SK-N-MC (cell line): ENCODE measurements around the gene TMTC4.
"Not testable (repeated sequence)": the region's sequence is repeated elsewhere in the genome, so short reads cannot be mapped to it uniquely, and the experiment has no call there.

Experiments used
- DNase-seq: peaks from one replicate; pipeline ENCODE4 v3.0.0-alpha.2; 2011; ENCODE audit warnings: low read depth, low spot score
- H3K27ac ChIP-seq: fragments of 200-600 bp; sonication (generic); 2 replicates; pipeline ENCODE4 v1.5.1; 2016; ENCODE audit warnings: mixed run types
- H3K36me3 ChIP-seq: fragments of 200-600 bp; sonication (generic); 2 replicates; pipeline ENCODE4 v1.6.1; 2017; ENCODE audit warnings: antibody characterized with exemption, low read length, mixed read lengths; ENCODE audit not compliant: insufficient read depth
- H3K4me3 ChIP-seq: fragments of 200-600 bp; sonication (generic); 2 replicates; pipeline ENCODE4 v1.5.1; 2016
- H3K9ac ChIP-seq: fragments of 200-600 bp; sonication (generic); 2 replicates; pipeline ENCODE4 v1.8.0; 2017; ENCODE audit warnings: mixed run types, mixed read lengths; ENCODE audit not compliant: insufficient read length
- H3K9me3 ChIP-seq: fragments of 200-600 bp; sonication (generic); 2 replicates; pipeline ENCODE4 v1.6.1; 2017; ENCODE audit warnings: low read depth, mild to moderate bottlenecking, antibody characterized with exemption, low read length, moderate library complexity, mixed read lengths
- EZH2 ChIP-seq: fragments of 200-600 bp; sonication (generic); IDR thresholded peaks from one replicate; pipeline ENCODE4 v1.6.1; 2017; ENCODE audit warnings: antibody characterized with exemption
- FOXP2 ChIP-seq: optimal IDR thresholded peaks from 2 replicates; pipeline ENCODE3; 2011; ENCODE audit warnings: mild to moderate bottlenecking, moderate library complexity; ENCODE audit not compliant: insufficient read depth; ENCODE audit errors: extremely low read length, control extremely low read depth
- POLR2AphosphoS5 ChIP-seq: IDR thresholded peaks from 2 replicates; pipeline ENCODE4 v1.6.1; 2012; ENCODE audit warnings: mild to moderate bottlenecking, low read depth, low read length, borderline replicate concordance

Gene TMTC4

GRCh38 chr13:100694722-100695508 is 20.3 kb upstream of the TMTC4 start:
- Histone ChIP-seq H3K36me3 (no peaks in the 10 kb centered on the region), H3K9me3 (0 out of 2 replicates have a peak, but pooled peaks cover 1% of the 10 kb centered on the region), H3K27ac (no peak overlapping the region), H3K9ac (no peak overlapping the region), H3K4me3 (no peak overlapping the region)
- no peak for DNase-seq
- no peak for TF ChIP-seq POLR2AphosphoS5
- TF ChIP-seq EZH2, result no peak
- TF ChIP-seq FOXP2, result no peak

GRCh38 chr13:100689191-100689590 is 14.6 kb upstream of the TMTC4 start:
- H3K9me3 ChIP-seq, result peaks cover 6% of the 10 kb centered on the region; the same call in 1 of the 2 replicates

GRCh38 chr13:100680131-100680530 is 5.5 kb upstream of the TMTC4 start:
- TF ChIP-seq EZH2 (no peak), POLR2AphosphoS5 (no peak), FOXP2 (no peak)

More at GRCh38 chr13:100689191-100689590, 14.6 kb upstream of the TMTC4 start:
- TF ChIP-seq FOXP2, result no peak
- Histone ChIP-seq H3K4me3 (no peak overlapping the region), H3K27ac (no peak overlapping the region), H3K36me3 (no peaks in the 10 kb centered on the region), H3K9ac (no peak overlapping the region)
- DNase-seq, result no peak

GRCh38 chr13:100677128-100677527 is 2.5 kb upstream of the TMTC4 start:
- H3K36me3 ChIP-seq, DNase-seq, H3K4me3 ChIP-seq, H3K9me3 ChIP-seq, H3K9ac ChIP-seq, H3K27ac ChIP-seq: not testable (repeated sequence)

More at GRCh38 chr13:100680131-100680530, 5.5 kb upstream of the TMTC4 start:
- H3K9ac ChIP-seq, result no peak overlapping the region
- no peaks in the 10 kb centered on the region for H3K9me3 ChIP-seq
- H3K27ac ChIP-seq, result no peak overlapping the region
- no peak for DNase-seq
- H3K4me3 ChIP-seq, result no peak overlapping the region
- no peaks in the 10 kb centered on the region for H3K36me3 ChIP-seq

GRCh38 chr13:100675661-100676129 is 1.1 kb upstream of the TMTC4 start:
- TF ChIP-seq POLR2AphosphoS5 (no peak), EZH2 (no peak), FOXP2 (no peak)
- Histone ChIP-seq H3K36me3 (no peaks in the 10 kb centered on the region; the same call in 1 of the 2 replicates), H3K27ac (no peak overlapping the region), H3K4me3 (peak overlapping the region; percentile 79), H3K9ac (peak overlapping the region; percentile 58), H3K9me3 (no peaks in the 10 kb centered on the region)
- no peak for DNase-seq

GRCh38 chr13:100674872-100675660 is 471 bp upstream of the TMTC4 start:
- H3K4me3 ChIP-seq, result peak overlapping the region; percentile 79
- DNase-seq, result peak; percentile 61
- H3K9ac ChIP-seq, result peak overlapping the region; percentile 58
- H3K9me3 ChIP-seq, result no peaks in the 10 kb centered on the region
- H3K36me3 ChIP-seq, result peaks cover 2% of the 10 kb centered on the region; the same call in 1 of the 2 replicates
- TF ChIP-seq POLR2AphosphoS5, result peak; percentile 65; the same call in 1 of the 2 replicates
- peak; percentile 60 for TF ChIP-seq FOXP2
- no peak for TF ChIP-seq EZH2
- no peak overlapping the region for H3K27ac ChIP-seq

- Histone ChIP-seq H3K36me3 (peaks cover 14% of the 10 kb centered on the region; the same call in 1 of the 2 replicates), H3K9me3 (no peaks in the 10 kb centered on the region), H3K27ac (no peak overlapping the region), H3K4me3 (peak overlapping the region; percentile 92), H3K9ac (peak overlapping the region; percentile 78)
- TF ChIP-seq POLR2AphosphoS5, result 0 out of 2 replicates have a peak, but pooled peaks have one; percentile 14
- TF ChIP-seq FOXP2, result no peak
- no peak for DNase-seq
Measured at GRCh38 chr13:100673713-100674571, 653 bp downstream of the TMTC4 start.

GRCh38 chr13:100673376-100673712 is 1.3 kb downstream of the TMTC4 start:
- Histone ChIP-seq H3K9ac (peak overlapping the region; percentile 64), H3K27ac (no peak overlapping the region), H3K36me3 (peaks cover 20% of the 10 kb centered on the region; the same call in 1 of the 2 replicates), H3K9me3 (no peaks in the 10 kb centered on the region), H3K4me3 (peak overlapping the region; percentile 92)
- no peak for DNase-seq
- TF ChIP-seq FOXP2 (no peak), POLR2AphosphoS5 (no peak)
